ENCODE measurements around the gene KATNAL1.

GRCh38 chr13:30196025-30196424, 111.3 kb downstream of the KATNAL1 start:
- TF ChIP-seq POLR2A (IDR thresholded peaks at IDR 0.05) (no peak), POLR2AphosphoS5 (IDR thresholded peaks at IDR 0.05) (no peak)
- TF ChIP-seq, protein P1, sequence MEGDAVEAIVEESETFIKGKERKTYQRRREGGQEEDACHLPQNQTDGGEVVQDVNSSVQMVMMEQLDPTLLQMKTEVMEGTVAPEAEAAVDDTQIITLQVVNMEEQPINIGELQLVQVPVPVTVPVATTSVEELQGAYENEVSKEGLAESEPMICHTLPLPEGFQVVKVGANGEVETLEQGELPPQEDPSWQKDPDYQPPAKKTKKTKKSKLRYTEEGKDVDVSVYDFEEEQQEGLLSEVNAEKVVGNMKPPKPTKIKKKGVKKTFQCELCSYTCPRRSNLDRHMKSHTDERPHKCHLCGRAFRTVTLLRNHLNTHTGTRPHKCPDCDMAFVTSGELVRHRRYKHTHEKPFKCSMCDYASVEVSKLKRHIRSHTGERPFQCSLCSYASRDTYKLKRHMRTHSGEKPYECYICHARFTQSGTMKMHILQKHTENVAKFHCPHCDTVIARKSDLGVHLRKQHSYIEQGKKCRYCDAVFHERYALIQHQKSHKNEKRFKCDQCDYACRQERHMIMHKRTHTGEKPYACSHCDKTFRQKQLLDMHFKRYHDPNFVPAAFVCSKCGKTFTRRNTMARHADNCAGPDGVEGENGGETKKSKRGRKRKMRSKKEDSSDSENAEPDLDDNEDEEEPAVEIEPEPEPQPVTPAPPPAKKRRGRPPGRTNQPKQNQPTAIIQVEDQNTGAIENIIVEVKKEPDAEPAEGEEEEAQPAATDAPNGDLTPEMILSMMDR (IDR thresholded peaks at IDR 0.05) = no peak

All from prostate gland (tissue), 2 donors.